Measurements from ENCODE around the gene POMP.
A peak's percentile ranks its signal among the peaks of the same experiment; 100 is the strongest.
"Not testable (repeated sequence)": the region's sequence is repeated elsewhere in the genome, so short reads cannot be mapped to it uniquely, and the experiment has no call there.

POMP gene

DNA sequence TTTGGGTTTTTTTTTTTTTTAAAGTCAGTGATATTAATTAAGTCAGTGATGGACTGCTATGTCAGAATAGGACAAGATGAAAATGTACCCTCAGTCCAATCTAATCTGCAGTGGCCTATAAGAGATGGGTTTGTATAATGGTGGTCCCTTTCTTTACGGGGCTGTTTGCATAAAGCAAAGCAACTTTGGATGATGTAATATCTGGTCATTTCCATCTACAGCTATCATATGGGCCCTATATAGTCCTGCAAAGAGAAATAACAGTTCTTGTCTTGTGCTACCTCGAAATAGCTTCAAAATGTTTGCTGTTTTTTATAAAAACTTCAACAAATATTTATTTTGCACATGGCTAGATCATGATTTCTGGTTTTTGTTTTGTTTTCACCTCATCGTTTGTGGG lies 20.2 kb upstream of the POMP start:
- DNase-seq, result no peak

- no peak for DNase-seq
These were observed 17.9 kb upstream of the POMP start for GRCh38 chr13:28640861-28641599.

DNA sequence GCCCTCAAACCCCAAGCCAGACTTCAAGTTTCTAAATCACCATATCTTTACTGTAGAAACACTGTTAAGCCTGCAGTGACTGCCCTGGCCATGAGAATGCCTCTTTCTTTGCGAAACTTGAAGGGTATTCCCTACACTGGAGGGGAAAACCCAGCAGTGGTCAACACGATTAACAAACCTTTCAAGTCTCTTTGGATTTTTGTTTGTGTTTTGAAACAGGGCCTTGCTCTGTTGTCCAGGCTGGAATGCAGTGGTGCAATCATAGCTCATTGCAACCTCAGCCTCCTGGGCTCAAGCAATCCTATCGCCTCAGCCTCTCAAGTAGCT lies 17.4 kb upstream of the POMP start:
- no peak for DNase-seq

- DNase-seq, result no peak
These were observed 8.6 kb upstream of the POMP start for GRCh38 chr13:28650284-28650683.

GRCh38 chr13:28651810-28652401 lies 7.0 kb upstream of the POMP start:
- no peak for DNase-seq

- DNase-seq, result no peak
These were observed 5.8 kb upstream of the POMP start for GRCh38 chr13:28653111-28653510.

- DNase-seq, result no peak
These were observed 4.7 kb upstream of the POMP start for GRCh38 chr13:28654276-28654675.

DNA sequence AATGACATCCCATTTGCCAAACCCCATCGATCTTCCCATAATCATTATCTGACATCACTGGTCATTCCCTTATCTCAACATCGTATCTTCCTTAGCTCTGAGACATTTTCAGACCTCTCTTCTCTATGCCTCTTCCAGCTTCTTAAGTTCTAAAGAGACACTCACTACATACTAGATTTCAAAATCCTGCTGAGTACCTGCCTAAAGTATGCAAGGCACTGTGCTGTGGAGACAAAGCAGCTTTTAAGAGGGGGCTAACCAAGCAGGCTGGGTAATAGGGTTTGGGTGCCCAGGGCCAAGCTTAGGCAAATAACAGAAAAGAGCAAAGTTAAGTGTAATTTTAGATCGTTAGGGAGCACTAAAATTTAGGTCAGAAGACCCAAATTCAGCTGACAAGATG lies 3.4 kb upstream of the POMP start:
- no peak for DNase-seq

GRCh38 chr13:28657784-28658538 lies 969 bp upstream of the POMP start:
- no peak for DNase-seq

DNA sequence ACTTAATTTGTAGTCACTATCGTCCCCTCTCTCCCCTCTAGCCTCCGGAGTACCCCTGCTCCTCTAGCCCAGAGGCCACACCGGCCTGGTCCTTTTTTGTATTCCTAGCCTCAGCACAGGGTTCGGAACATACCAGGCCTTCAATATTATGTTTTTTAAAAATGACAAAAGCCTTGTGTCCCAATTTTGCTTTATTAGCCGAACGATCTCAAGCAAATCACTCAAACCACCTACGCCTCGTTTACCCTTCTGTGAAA lies 463 bp upstream of the POMP start:
- DNase-seq, result no peak

DNA sequence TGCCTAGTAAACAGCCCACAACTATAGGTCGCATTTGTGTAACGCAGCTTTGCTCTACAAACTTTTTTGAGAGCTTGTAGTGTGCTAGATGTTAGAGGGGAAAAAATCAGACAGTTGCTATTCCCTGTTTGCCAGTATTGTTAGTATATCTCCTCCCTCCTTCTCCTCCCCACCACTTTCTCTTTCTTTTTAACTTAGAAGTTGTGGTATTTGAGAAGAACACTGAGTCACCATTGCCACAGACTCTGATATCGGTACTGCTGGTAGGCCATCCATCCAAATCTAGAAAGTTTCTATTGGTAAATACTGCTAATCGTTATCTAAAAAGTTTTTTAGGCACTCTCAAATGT lies 666 bp downstream of the POMP start:
- no peak for DNase-seq

- DNase-seq, result no peak
These were observed 8.1 kb downstream of the POMP start for GRCh38 chr13:28666897-28667488.

GRCh38 chr13:28671126-28671792 lies 12.3 kb downstream of the POMP start:
- no peak for DNase-seq

DNA sequence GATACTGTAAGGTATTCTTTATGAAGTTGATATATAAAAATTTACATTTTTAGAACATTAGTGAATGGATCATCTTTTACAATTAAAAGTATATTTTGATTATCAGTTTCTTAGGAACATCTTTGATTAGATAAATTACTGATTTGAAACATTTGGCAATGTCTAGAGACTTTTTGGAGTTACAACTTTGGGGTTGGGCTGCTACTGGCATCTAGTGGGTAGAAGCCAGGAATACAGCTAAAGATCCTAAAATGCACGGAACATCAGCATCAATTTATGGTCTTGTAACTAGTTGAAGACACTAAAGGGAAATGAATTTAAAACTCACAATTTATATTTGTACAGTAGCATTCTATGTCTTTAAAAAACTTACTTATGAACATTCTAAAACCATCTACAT lies 19.9 kb downstream of the POMP start:
- no peak for DNase-seq

DNA sequence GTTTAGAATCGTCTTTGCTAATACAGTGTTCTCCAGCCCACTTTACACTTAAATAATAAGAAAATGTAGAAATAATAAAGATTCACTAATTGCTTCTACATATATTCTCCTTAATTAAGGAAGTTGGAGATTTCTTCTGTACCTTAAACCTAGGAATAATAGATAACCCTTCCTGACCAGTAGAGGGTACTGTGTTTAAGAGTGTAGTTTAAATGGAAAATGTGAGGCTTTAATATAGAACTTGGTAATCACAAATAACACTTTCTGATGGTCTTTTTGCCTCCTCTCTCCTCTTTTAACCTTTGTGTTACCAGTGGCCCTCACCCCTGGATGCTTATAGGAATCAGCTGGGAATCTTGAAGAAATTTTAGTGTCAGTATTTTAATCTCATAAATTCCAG lies 20.7 kb downstream of the POMP start:
- DNase-seq, result peak; percentile 4

DNA sequence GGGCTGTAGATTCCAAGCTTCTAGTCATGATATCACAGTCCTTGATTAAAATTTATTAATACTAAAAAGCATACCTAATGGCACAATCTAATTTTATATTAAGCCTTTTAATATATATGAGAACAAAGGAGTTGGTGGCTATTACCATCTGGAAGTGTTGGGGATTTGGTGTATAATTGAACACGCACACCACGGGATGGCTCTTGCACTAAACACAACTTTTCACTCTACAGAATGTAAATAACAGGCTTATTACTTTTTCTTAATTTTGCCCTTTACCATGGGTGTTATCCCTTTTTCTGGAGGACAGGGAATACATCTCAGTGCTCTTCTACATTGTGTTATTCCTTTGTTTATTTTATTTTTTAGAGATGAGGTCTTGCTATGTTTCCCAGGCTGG lies 21.6 kb downstream of the POMP start:
- no peak for DNase-seq

- not testable (repeated sequence) for DNase-seq
These were observed 24.2 kb downstream of the POMP start for GRCh38 chr13:28683169-28683568.

DNA sequence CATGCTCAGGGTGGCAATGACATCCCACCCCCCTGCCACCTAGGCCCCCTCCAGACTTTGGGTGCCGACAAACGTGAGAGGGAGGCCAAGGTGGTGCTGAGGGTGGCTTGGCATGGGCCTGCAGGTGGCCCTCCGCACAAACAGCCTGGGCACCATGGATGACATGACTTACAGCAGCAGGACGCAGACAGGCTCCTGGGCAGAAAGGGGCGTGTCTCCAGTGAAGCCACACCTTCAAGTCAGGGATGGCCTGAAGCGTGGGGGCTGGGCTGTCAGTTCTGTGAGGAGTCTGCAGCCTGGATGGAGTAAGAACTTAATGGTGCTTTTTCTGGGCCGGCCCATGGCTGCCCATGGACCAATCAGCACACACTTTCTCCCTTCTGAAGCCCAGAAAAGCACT lies 25.3 kb downstream of the POMP start:
- DNase-seq, result no peak

- no peak for DNase-seq
These were observed 26.2 kb downstream of the POMP start for GRCh38 chr13:28685114-28685513.

- DNase-seq, result no peak
These were observed 27.0 kb downstream of the POMP start for GRCh38 chr13:28685892-28686291.

GRCh38 chr13:28693605-28694491 lies 34.9 kb downstream of the POMP start:
- peak; percentile 43 for DNase-seq

- no peak for DNase-seq
These were observed 38.5 kb downstream of the POMP start for GRCh38 chr13:28697441-28697840.

GRCh38 chr13:28699246-28699645 lies 40.3 kb downstream of the POMP start:
- no peak for DNase-seq

Data from kidney glomerular epithelial cell (primary cell).